RWPE1 (cell line): Measurements from ENCODE around the gene HIVEP3.

Source experiments
- CTCF ChIA-PET: fragments of 350-600 bp; sonication (Branson Sonifier 250); formaldehyde crosslinking; extraction: SDS; loops from one replicate; lab custom pipeline; 2021; lab: Yijun Ruan, JAX
- POLR2A ChIA-PET: fragments of 400-600 bp; formaldehyde crosslinking; extraction: SDS; loops from one replicate; lab custom pipeline; 2020; ENCODE audit warnings: antibody characterized with exemption; ENCODE audit not compliant: low non-redundant PET; lab: Yijun Ruan, JAX
- DNase-seq: peaks from one replicate; pipeline ENCODE4 v3.0.0; 2012; ENCODE audit warnings: low spot score
- H3K27ac ChIP-seq: fragments of 450-650 bp; 2 replicates; pipeline ENCODE4 v1.5.1; 2017
- TF ChIP-seq, protein P1 (sequence below): fragments of 450-650 bp; conservative IDR thresholded peaks from 2 replicates; pipeline ENCODE4 v1.5.1; 2017; ENCODE audit warnings: low read depth, mild to moderate bottlenecking

Gene HIVEP3

DNA sequence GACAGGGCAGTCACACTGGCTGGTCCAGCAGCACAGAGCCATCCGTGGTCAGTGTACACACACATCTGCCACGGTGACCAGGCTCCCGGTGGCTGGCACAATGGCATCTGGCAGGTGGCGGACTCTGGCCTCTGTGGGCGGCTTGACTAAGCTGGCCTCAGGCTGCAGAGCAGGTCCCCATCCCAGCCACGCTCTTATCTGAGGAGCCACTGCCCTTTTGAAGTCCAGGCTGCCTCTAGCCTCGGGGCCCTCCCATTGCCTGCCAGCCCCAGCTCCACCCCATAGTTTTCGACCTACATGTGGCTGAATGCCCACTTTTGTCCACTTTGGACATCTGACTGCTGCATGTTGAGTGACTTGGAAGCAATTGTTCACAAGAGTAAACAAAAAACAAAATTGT, 404.3 kb downstream of the HIVEP3 start:
- TF ChIP-seq, protein P1, sequence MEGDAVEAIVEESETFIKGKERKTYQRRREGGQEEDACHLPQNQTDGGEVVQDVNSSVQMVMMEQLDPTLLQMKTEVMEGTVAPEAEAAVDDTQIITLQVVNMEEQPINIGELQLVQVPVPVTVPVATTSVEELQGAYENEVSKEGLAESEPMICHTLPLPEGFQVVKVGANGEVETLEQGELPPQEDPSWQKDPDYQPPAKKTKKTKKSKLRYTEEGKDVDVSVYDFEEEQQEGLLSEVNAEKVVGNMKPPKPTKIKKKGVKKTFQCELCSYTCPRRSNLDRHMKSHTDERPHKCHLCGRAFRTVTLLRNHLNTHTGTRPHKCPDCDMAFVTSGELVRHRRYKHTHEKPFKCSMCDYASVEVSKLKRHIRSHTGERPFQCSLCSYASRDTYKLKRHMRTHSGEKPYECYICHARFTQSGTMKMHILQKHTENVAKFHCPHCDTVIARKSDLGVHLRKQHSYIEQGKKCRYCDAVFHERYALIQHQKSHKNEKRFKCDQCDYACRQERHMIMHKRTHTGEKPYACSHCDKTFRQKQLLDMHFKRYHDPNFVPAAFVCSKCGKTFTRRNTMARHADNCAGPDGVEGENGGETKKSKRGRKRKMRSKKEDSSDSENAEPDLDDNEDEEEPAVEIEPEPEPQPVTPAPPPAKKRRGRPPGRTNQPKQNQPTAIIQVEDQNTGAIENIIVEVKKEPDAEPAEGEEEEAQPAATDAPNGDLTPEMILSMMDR = no peak
- ChIA-PET CTCF (interaction anchor here (0.6 to 1.6 kb wide), 2 partner anchors 32 to 660 kb away, joined by 4 to 5 read pairs; no protein-coding TSS in a partner anchor), POLR2A (no interaction called here)
- H3K27ac ChIP-seq = no peak overlapping the region
- DNase-seq = no peak

DNA sequence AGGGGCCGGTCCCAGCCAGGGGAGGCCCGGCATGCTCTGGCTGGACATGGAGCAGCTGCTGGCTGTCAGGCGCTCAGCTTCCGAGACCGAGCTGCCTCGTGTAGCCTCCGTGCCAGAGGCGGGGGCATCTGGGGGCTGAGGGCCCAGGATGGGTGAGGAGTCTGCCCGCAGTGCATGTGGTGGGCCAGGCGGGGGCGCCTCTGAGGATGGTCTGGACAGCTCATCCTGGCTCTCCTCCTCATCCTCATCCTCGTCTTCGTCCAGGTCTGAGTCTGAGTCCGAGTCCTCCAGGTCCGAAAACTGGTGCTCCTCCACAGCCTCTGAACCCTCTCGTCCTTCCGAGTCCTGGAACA, 405.4 kb downstream of the HIVEP3 start:
- ChIA-PET POLR2A (no interaction called here), CTCF (interaction anchor here (0.6 to 1.1 kb wide), 2 partner anchors 61 to 218 kb away, joined by 3 to 5 read pairs; no protein-coding TSS in a partner anchor)
- TF ChIP-seq, protein P1 = no peak
- no peak overlapping the region for H3K27ac ChIP-seq
- DNase-seq = no peak

DNA sequence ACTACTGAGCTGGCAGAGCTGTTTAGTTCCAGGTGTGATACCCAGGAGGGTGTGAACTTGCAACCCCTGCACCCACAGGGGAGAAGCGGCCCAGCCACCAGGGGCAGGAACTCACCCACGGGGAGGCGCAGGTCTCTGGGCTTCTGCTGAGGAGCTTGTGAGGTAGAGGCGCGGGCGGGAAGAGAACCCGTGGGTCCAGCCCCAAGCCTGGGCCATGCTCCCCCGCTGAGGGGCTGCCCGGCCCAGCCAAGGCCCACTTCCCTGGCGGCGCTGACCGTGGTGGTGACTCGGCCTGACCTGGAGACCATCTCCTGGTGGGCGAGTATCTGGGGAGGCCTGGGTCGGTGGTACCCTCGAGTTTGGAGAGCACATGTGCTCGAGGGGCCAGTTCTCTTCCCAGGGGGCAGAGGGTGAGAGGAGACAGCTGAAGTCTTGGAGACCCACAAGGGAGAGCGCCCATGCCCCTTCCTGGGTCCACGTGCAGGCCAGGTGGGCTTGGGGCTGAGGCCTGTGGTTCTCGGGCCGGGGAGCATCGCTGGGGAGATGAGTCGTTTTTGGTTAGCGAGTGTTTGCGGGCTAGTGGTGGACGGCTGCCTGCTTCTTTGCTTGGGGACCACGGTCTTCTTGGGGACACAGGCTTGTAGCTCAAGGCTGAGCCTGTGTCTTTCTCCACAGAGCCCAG, 405.9 kb downstream of the HIVEP3 start:
- TF ChIP-seq, protein P1 = no peak
- no peak overlapping the region for H3K27ac ChIP-seq
- POLR2A ChIA-PET = no interaction called here
- no peak for DNase-seq
- CTCF ChIA-PET = interaction anchor here (0.6 to 1.1 kb wide), 2 partner anchors 61 to 218 kb away, joined by 3 to 5 read pairs; no protein-coding TSS in a partner anchor

DNA sequence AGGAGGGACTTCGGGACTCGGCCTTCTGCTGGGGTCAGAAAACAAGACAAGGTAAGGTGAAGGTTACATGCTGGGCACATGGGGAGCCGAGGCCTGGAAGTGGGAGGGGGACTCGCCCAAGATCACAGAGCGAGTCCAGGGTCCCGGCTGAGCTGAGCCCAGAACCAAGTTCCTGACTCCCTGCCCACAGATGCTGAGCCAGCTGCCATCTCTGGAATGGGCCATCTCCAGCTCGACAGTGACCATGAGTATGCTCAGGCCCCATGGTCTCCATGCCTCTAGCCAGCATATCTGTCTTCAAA, 407.5 kb downstream of the HIVEP3 start:
- no peak overlapping the region for H3K27ac ChIP-seq
- no peak for DNase-seq
- ChIA-PET POLR2A (no interaction called here), CTCF (no interaction called here)
- TF ChIP-seq, protein P1 = no peak

DNA sequence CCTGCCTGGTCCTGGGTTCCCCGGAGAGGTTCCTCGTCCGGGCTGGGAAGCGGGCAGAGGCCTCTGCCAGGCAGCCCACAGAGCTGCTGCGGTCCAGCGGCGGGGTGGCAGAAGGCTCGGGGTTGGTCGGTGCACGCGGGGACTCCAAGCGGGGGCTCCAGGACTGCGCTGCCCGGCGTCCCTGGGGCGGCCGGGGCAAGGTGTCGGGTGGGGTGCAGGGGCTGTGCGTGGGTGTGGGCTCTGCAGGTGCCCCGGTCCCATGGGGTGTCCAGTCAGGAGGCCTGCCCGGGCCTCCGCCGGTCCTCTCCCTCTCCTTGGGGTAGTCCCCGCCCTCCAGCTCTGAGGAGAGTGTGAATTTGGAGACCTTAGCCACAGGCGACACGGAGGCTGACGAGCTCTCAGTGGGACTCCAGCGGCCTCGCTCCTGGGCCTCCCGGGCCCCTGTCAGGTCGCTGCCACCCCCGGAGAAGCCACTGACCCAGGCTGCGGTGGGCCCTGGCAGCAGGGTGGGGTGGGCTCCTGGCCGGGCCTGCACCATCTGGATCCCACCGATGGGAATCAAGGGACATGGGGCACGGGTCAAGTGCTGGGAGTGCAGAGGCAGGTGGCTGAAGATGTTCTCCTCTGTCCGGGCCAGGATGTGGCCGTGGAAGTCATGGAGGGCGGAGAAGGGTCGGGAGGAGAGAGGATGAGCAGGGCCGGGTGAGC, 408.0 kb downstream of the HIVEP3 start:
- TF ChIP-seq, protein P1 = no peak
- DNase-seq = no peak
- no peak overlapping the region for H3K27ac ChIP-seq
- CTCF ChIA-PET = no interaction called here
- POLR2A ChIA-PET = no interaction called here

DNA sequence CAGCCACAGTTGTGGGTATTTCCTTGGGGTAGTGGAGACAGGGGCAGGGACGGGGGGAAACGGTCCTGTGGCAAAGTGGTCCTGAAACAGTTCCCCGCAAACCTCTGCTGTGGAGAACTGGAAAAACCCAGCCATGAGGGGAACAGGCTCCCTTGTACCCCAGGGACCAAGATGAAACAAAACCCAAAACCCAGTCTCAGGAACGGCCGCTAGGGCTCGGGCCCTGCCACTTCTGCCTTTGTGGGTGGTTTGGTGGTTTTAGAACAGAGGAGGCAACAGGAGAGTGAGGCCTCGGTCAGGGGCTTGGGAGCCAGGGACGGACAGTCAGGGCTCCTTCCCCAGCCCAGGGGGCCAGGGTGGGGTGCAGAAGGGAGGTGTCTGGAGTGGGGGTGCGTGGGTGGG, 409.5 kb downstream of the HIVEP3 start:
- ChIA-PET POLR2A (no interaction called here), CTCF (no interaction called here)
- TF ChIP-seq, protein P1 = no peak
- no peak for DNase-seq
- H3K27ac ChIP-seq = no peak overlapping the region
